ENCODE measurements around the gene TBC1D17. TPM values are rescaled to one million over a fixed set of nuclear protein-coding genes. Genes with fewer than 3 reads are reported as not detected.

TBC1D17 gene
- total RNA-seq, 1 donor: 21.4 TPM

DNA sequence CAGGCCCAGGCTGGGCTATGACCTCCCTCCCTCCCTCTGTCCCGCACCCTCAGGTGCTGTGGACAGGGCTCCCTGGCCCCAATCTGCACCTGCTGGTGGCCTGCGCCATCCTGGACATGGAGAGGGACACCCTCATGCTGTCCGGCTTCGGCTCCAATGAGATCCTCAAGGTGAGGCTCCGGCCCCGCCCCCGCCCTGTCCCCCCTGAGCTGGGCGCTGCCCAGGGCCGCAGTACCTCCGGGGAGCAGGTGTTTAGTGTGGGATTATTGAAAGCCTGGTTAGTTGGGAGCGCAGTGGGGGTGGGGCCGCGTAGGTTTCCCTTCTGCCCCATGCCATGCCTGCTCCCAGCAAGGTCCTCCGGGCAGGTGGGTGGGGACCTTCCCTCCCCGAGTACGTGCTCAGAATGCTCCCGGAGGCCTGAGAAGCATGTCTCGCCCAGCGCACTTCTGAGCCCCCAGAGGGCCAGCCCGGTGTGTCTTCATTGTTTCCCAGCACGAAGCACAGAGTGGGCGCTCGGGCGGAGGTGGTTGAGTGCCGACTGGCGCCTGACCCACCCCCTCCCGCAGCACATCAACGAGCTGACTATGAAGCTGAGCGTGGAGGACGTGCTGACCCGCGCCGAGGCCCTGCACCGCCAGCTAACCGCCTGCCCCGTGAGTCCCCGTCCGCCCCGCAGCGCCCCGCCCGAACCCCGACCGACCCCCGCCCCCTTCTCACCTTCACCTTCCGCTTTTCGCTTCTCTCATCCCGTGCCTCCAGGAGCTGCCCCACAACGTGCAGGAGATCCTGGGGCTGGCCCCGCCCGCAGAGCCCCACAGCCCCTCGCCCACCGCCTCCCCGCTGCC is 10.4 kb downstream of the TBC1D17 start:
- Histone ChIP-seq H3K36me3 (ENCODE audit: insufficient read depth, low read length) (peaks cover 16% of the 10 kb centered on the region), H4K20me1 (ENCODE audit: insufficient read depth, low read length) (peaks cover 3% of the 10 kb centered on the region), H3K4me1 (ENCODE audit: insufficient read depth, low read length) (peaks cover 5% of the 10 kb centered on the region), H3K9me3 (ENCODE audit: low read depth, low read length) (no peaks in the 10 kb centered on the region), H3K4me2 (ENCODE audit: insufficient read depth, low read length) (no peak overlapping the region), H2AFZ (ENCODE audit: low read length) (no peak overlapping the region), H3K4me3 (ENCODE audit: insufficient read depth, low read length) (no peak overlapping the region), H3K79me2 (ENCODE audit: insufficient read depth, low read length) (no peaks in the 10 kb centered on the region), H3K27me3 (ENCODE audit: insufficient read depth, low read length) (peaks cover 8% of the 10 kb centered on the region), H3K27ac (ENCODE audit: low read depth, low read length) (no peak overlapping the region)
- DNase-seq (ENCODE audit: insufficient read length, low spot score, missing footprints): no peak
- TF ChIP-seq, protein P1, sequence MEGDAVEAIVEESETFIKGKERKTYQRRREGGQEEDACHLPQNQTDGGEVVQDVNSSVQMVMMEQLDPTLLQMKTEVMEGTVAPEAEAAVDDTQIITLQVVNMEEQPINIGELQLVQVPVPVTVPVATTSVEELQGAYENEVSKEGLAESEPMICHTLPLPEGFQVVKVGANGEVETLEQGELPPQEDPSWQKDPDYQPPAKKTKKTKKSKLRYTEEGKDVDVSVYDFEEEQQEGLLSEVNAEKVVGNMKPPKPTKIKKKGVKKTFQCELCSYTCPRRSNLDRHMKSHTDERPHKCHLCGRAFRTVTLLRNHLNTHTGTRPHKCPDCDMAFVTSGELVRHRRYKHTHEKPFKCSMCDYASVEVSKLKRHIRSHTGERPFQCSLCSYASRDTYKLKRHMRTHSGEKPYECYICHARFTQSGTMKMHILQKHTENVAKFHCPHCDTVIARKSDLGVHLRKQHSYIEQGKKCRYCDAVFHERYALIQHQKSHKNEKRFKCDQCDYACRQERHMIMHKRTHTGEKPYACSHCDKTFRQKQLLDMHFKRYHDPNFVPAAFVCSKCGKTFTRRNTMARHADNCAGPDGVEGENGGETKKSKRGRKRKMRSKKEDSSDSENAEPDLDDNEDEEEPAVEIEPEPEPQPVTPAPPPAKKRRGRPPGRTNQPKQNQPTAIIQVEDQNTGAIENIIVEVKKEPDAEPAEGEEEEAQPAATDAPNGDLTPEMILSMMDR (IDR thresholded peaks at IDR 0.05; ENCODE audit: extremely low read depth, low read depth, low read length): no peak

DNA sequence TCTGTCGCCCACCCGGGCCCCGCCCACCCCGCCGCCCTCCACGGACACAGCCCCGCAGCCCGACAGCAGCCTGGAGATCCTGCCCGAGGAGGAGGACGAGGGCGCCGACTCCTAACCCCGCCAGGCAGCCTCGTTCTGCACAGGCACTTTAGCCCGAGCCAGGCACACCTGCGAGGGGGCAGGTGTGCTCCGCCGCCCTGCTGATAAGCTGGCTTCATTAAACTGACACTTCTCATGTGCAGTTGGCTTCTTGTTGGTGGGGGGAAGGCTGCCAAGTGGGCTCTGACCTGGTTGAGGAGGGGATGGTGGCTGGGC is 11.0 kb downstream of the TBC1D17 start:
- H3K27ac ChIP-seq (ENCODE audit: low read depth, low read length): no peak overlapping the region
- H4K20me1 ChIP-seq (ENCODE audit: insufficient read depth, low read length): peaks cover 3% of the 10 kb centered on the region
- peaks cover 10% of the 10 kb centered on the region for H3K36me3 ChIP-seq (ENCODE audit: insufficient read depth, low read length)
- no peaks in the 10 kb centered on the region for H3K9me3 ChIP-seq (ENCODE audit: low read depth, low read length)
- H3K27me3 ChIP-seq (ENCODE audit: insufficient read depth, low read length): peaks cover 9% of the 10 kb centered on the region
- H3K4me2 ChIP-seq (ENCODE audit: insufficient read depth, low read length): no peak overlapping the region
- no peak overlapping the region for H2AFZ ChIP-seq (ENCODE audit: low read length)
- TF ChIP-seq, protein P1 (IDR thresholded peaks at IDR 0.05; ENCODE audit: extremely low read depth, low read depth, low read length): no peak
- H3K79me2 ChIP-seq (ENCODE audit: insufficient read depth, low read length): no peaks in the 10 kb centered on the region
- no peak overlapping the region for H3K4me3 ChIP-seq (ENCODE audit: insufficient read depth, low read length)
- no peak for DNase-seq (ENCODE audit: insufficient read length, low spot score, missing footprints)
- peaks cover 5% of the 10 kb centered on the region for H3K4me1 ChIP-seq (ENCODE audit: insufficient read depth, low read length)

DNA sequence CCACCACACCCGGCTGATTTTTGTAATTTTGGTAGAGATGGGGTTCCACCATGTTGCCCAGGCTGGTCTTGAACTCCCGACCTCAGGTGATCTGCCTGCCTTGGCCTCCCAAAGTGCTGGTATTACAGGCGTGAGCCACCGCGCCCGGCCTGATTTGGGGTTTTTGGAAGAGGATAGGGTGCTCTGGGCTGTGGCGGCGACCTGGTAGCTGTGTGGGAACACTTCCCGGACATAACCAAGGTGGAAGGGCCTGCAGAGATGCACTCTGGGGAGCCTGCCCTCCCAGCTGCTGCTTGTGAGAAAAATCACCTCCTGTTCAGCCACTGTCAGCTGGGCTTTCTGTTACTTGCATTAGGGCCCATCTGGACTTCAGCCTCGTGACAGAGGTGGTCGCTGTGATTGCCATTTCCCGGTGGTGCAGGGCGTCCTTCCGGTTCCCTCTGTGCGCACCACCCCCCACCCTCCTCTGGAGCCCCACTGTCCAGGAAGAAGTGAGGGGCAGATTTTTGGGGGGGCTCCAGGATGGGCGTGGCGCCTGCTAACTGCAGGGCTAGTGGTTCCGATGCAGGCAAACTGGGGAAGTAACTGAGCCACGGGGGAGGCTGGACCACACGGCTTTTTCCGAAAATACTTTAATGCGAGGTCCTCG is 11.7 kb downstream of the TBC1D17 start:
- Histone ChIP-seq H3K27me3 (ENCODE audit: insufficient read depth, low read length) (peaks cover 9% of the 10 kb centered on the region), H3K4me2 (ENCODE audit: insufficient read depth, low read length) (no peak overlapping the region), H3K36me3 (ENCODE audit: insufficient read depth, low read length) (peaks cover 6% of the 10 kb centered on the region), H3K4me3 (ENCODE audit: insufficient read depth, low read length) (no peak overlapping the region), H3K79me2 (ENCODE audit: insufficient read depth, low read length) (no peaks in the 10 kb centered on the region), H3K9me3 (ENCODE audit: low read depth, low read length) (no peaks in the 10 kb centered on the region), H3K27ac (ENCODE audit: low read depth, low read length) (no peak overlapping the region), H4K20me1 (ENCODE audit: insufficient read depth, low read length) (peaks cover 3% of the 10 kb centered on the region), H3K4me1 (ENCODE audit: insufficient read depth, low read length) (peaks cover 5% of the 10 kb centered on the region), H2AFZ (ENCODE audit: low read length) (no peak overlapping the region)
- no peak for DNase-seq (ENCODE audit: insufficient read length, low spot score, missing footprints)
- TF ChIP-seq, protein P1 (IDR thresholded peaks at IDR 0.05; ENCODE audit: extremely low read depth, low read depth, low read length): no peak

DNA sequence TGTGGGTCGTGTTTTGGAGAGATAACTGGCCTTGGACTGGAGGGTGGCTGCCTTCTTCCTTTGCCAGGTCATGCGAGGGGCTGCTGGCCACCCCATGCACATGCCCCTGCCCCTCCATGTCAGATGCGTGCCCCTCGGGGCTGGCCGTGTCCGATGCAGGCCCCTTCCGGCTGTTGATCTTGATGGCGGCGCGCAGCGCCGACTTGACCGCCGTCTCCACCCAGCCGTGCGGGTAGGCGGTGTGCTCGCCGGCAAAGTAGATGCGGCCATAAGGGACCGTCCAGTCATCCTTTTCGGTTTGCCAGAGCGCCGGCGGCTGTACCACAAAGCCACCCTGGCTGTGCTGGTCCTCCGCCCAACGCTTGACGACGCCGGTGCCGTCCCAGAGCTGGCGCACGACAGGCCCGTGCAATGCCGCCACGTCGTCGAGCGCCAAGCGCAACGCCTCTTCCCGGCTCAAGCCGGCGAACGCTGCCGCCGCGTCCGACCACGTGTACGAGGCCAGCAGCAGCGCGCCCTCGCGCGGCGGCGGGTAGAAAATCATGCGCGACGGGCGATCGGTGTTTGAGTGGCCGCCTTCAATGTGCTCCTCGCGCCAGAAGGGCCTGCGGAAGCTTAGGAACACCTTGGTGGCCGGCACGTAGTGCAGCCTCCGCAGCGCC is 12.3 kb downstream of the TBC1D17 start:
- Histone ChIP-seq H3K27me3 (ENCODE audit: insufficient read depth, low read length) (peaks cover 9% of the 10 kb centered on the region), H2AFZ (ENCODE audit: low read length) (peak overlapping the region; percentile 47)
- DNase-seq (ENCODE audit: insufficient read length, low spot score, missing footprints): peak; percentile 97

More for the DNA sequence above, 12.3 kb downstream of the TBC1D17 start:
- peaks cover 5% of the 10 kb centered on the region for H3K4me1 ChIP-seq (ENCODE audit: insufficient read depth, low read length)
- H3K27ac ChIP-seq (ENCODE audit: low read depth, low read length): no peak overlapping the region
- peaks cover 3% of the 10 kb centered on the region for H4K20me1 ChIP-seq (ENCODE audit: insufficient read depth, low read length)
- TF ChIP-seq, protein P1 (IDR thresholded peaks at IDR 0.05; ENCODE audit: extremely low read depth, low read depth, low read length): peak; percentile 70
- H3K4me3 ChIP-seq (ENCODE audit: insufficient read depth, low read length): peak overlapping the region; percentile 49
- H3K9me3 ChIP-seq (ENCODE audit: low read depth, low read length): no peaks in the 10 kb centered on the region
- no peaks in the 10 kb centered on the region for H3K79me2 ChIP-seq (ENCODE audit: insufficient read depth, low read length)
- peaks cover 2% of the 10 kb centered on the region for H3K36me3 ChIP-seq (ENCODE audit: insufficient read depth, low read length)
- peak overlapping the region; percentile 61 for H3K4me2 ChIP-seq (ENCODE audit: insufficient read depth, low read length)

Data from osteoblast (primary cell).